WI38 (cell line): Measurements from ENCODE around the gene CENPX.

Experiments used
- H3K4me3 ChIP-seq: 2 replicates; pipeline ENCODE4 v1.5.1; 2011; ENCODE audit warnings: low read depth, mild to moderate bottlenecking, control low read depth, low read length
- CTCF ChIP-seq: IDR thresholded peaks from 2 replicates; pipeline ENCODE4 v1.5.1; 2012; ENCODE audit warnings: low read depth, mild to moderate bottlenecking, control low read depth, low read length

CENPX gene

GRCh38 chr17:82016061-82016874 is 6.4 kb downstream of the CENPX start:
- TF ChIP-seq CTCF, result no peak
- no peak overlapping the region for H3K4me3 ChIP-seq

DNA sequence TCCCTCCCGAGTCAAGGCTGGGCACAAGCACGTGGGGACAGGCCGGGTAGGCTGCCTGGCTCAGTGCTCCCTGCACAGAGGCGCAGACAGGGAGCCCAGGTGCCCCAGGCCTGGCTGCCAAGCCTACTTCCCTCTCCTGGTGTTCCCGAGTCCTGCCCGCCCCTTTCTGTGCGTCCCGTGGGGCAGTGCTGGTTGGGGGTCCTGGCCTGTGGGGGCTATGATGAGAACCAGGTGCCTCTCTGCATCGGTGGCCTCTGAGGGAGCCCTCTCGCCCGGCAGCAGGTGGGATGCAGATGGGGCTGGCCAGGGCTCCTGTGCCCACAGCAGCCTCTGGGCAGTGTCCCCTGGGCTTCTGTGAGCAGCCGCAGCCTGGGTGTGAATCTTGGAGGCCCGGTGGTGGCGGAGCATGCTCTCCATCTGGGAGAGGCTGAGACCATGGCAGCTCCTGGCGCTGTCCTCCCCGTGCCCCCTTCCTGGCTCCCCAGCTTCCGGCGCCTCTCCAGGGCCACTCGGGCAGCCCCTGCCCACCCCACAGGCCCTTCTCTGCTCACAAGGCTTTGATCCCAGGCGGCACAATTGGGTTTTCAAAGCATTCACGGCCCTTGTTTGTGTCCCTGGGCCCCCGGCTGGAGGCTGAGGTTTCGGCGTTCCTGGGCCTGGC is 7.2 kb downstream of the CENPX start:
- no peak overlapping the region for H3K4me3 ChIP-seq
- TF ChIP-seq CTCF, result no peak

- no peak for TF ChIP-seq CTCF
- H3K4me3 ChIP-seq, result no peak overlapping the region
Observed at GRCh38 chr17:82014971-82015310, 7.7 kb downstream of the CENPX start.

GRCh38 chr17:82014432-82014831 is 8.2 kb downstream of the CENPX start:
- no peak overlapping the region for H3K4me3 ChIP-seq
- TF ChIP-seq CTCF, result no peak

DNA sequence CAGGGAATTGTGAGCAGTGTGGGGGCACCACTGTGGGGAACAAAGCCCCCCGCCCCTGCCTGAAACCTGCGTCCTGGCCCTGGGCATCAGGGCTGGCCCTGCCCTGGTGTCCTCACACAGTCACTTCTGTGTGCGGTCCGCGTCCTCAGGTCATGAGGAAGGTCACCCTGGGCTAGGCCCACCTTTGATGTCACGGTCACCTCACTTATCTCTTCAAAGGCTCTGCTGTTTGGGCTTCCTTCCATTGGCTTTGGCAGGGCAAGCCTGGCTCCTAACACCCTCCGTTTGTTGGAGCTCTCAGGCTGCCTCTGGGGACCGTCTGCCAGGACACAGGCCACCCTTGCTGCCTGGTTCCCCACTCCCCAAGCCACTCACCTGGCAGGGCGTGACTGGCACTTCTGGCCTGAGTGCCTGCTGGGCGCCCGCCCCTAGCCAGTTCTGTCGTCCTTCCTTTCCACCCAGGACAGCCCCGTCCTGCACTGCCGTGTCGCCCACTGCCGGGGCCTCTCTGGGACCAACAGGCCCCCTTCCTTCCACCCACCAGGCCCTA is 8.8 kb downstream of the CENPX start:
- H3K4me3 ChIP-seq, result no peak overlapping the region
- no peak for TF ChIP-seq CTCF

DNA sequence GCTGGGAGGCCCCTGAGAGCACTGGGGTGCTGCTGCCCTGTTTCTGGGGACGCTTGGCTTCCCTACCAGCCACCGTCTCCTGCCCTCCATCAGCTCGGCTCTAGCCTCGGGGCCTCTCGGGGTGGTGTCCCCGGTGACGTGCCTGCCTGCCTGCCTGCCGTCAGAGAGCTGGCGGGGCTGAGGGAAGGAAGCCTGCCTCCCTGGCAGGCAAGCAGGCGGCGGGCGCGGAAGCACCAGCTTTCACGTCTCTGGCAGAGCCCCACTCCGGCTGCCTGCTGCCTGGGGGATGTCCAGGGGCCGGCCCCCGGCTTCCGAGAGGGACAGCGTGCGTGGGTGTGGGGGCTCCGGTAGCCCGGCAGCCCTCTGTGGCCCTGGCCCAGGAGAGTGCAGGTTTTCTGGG is 9.3 kb downstream of the CENPX start:
- no peak overlapping the region for H3K4me3 ChIP-seq
- no peak for TF ChIP-seq CTCF
